A549 (cell line): Measurements from ENCODE around the gene CPNE4.

Experiments used
- CEBPB ChIP-seq, 2 experiments: fragments of >200 bp in 1 of 2; sonication (Bioruptor Twin) in 1 of 2; formaldehyde crosslinking in 1 of 2; IDR thresholded peaks; 2 replicates each; pipeline ENCODE4 v1.6.1; 2012 to 2016
- CHD4 ChIP-seq: fragments of 200-600 bp; sonication (generic); IDR thresholded peaks from 2 replicates; pipeline ENCODE4 v1.6.1; 2016; ENCODE audit warnings: antibody characterized with exemption, mild to moderate bottlenecking, borderline replicate concordance
- EP300 ChIP-seq, 2 experiments: fragments of >200 bp; sonication (Bioruptor Twin); formaldehyde crosslinking; IDR thresholded peaks; 2 replicates in 1 of 2; 3 replicates in 1 of 2; pipeline ENCODE4 v1.6.1; 2016 to 2017
- FOSB ChIP-seq: fragments of 250-450 bp; sonication (Bioruptor Pico); IDR thresholded peaks from 2 replicates; pipeline ENCODE4 v1.5.0; 2020; ENCODE audit warnings: mild to moderate bottlenecking, moderate library complexity
- GATA3 ChIP-seq: IDR thresholded peaks from 2 replicates; pipeline ENCODE4 v1.6.1; 2012; ENCODE audit warnings: borderline replicate concordance
- RAD21 ChIP-seq, 2 experiments: fragments of >200 bp in 1 of 2; sonication (Bioruptor Twin) in 1 of 2; formaldehyde crosslinking in 1 of 2; IDR thresholded peaks in 1 of 2; conservative IDR thresholded peaks in 1 of 2; 2 replicates in 1 of 2; 3 replicates in 1 of 2; pipeline ENCODE4 v1.6.1; 2012 to 2018; ENCODE audit warnings: inconsistent platforms in 1 of 2
- TF ChIP-seq, protein P1 (sequence below): fragments of 450-650 bp; IDR thresholded peaks from 2 replicates; pipeline ENCODE4 v1.6.1; 2014; ENCODE audit warnings: antibody characterized with exemption
- TF ChIP-seq, protein P2 (sequence below): fragments of >200 bp; sonication (Bioruptor Twin); formaldehyde crosslinking; IDR thresholded peaks from 3 replicates; pipeline ENCODE4 v1.5.1; 2016

DNA sequence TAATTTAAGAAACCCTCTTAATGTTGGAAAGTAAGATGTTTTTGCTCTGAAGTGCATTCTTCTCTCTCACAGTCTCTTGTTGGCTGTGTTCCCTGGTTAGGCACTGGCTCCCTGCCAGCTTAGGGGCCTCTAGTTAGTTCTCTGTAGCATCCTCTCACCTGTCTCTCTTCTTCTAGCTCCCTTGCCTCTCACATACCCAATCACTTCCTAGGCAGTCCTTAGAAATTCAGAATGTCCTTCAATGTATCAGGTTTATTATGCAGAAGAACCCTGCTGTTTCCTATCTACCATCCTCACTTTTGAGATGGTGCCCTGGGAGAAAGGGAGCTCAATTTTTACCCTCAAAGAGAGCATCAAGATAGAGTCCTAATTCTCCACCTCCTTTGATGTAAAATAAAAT, 36.2 kb upstream of the CPNE4 start:
- TF ChIP-seq GATA3, result no peak
- TF ChIP-seq, protein P1, sequence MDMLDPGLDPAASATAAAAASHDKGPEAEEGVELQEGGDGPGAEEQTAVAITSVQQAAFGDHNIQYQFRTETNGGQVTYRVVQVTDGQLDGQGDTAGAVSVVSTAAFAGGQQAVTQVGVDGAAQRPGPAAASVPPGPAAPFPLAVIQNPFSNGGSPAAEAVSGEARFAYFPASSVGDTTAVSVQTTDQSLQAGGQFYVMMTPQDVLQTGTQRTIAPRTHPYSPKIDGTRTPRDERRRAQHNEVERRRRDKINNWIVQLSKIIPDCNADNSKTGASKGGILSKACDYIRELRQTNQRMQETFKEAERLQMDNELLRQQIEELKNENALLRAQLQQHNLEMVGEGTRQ, result no peak
- TF ChIP-seq, protein P2, sequence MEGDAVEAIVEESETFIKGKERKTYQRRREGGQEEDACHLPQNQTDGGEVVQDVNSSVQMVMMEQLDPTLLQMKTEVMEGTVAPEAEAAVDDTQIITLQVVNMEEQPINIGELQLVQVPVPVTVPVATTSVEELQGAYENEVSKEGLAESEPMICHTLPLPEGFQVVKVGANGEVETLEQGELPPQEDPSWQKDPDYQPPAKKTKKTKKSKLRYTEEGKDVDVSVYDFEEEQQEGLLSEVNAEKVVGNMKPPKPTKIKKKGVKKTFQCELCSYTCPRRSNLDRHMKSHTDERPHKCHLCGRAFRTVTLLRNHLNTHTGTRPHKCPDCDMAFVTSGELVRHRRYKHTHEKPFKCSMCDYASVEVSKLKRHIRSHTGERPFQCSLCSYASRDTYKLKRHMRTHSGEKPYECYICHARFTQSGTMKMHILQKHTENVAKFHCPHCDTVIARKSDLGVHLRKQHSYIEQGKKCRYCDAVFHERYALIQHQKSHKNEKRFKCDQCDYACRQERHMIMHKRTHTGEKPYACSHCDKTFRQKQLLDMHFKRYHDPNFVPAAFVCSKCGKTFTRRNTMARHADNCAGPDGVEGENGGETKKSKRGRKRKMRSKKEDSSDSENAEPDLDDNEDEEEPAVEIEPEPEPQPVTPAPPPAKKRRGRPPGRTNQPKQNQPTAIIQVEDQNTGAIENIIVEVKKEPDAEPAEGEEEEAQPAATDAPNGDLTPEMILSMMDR, result no peak
- TF ChIP-seq RAD21 (conservative IDR thresholded peaks at IDR 0.05 in 1 of 2, IDR thresholded peaks at IDR 0.05 in 1 of 2), result no peak
- no peak for TF ChIP-seq CEBPB (IDR thresholded peaks at IDR 0.05)
- TF ChIP-seq CHD4, result no peak
- TF ChIP-seq EP300 (IDR thresholded peaks at IDR 0.05), result no peak
- TF ChIP-seq FOSB (CRISPR knock-in tag), result no peak
